Bronchial epithelial cell (primary cell): ENCODE results near the gene GSS. TPM values are rescaled to one million over a fixed set of nuclear protein-coding genes. Genes with fewer than 3 reads are reported as not detected.

Experiments
- DNase-seq: peaks from one replicate; pipeline ENCODE4 v3.0.0-alpha.2; 2010; ENCODE audit warnings: low read depth
- FAIRE-seq: peaks from 2 replicates; lab custom pipeline; 2011; peaks lifted over from hg19 to GRCh38; lab: Jason Lieb, UNC
- H3K27me3 ChIP-seq: 2 replicates; pipeline ENCODE4 v1.5.1; 2011; ENCODE audit warnings: low read length; ENCODE audit not compliant: control insufficient read depth, insufficient read depth
- H3K36me3 ChIP-seq: 2 replicates; pipeline ENCODE4 v1.5.1; 2011; ENCODE audit warnings: low read length; ENCODE audit not compliant: control insufficient read depth, insufficient read depth
- H3K4me3 ChIP-seq: 2 replicates; pipeline ENCODE4 v1.5.1; 2011; ENCODE audit warnings: mild to moderate bottlenecking, low read depth, low read length, control low read depth
- total RNA-seq: library from RNA; depleted of rRNA; stranded (reverse); fragments of >200 nt; gene quantifications from 2 replicates; pipeline ENCODE4 v1.2.1, GENCODE V29; 2014
- TF ChIP-seq, protein P1 (sequence below): IDR thresholded peaks from 2 replicates; pipeline ENCODE4 v1.5.1; 2011; ENCODE audit warnings: mild to moderate bottlenecking, moderate library complexity, low read length, control low read depth, inconsistent platforms; ENCODE audit not compliant: insufficient read depth, severe bottlenecking

Gene GSS
- total RNA-seq, 1 donor from 2014 or later, result 105 TPM

DNA sequence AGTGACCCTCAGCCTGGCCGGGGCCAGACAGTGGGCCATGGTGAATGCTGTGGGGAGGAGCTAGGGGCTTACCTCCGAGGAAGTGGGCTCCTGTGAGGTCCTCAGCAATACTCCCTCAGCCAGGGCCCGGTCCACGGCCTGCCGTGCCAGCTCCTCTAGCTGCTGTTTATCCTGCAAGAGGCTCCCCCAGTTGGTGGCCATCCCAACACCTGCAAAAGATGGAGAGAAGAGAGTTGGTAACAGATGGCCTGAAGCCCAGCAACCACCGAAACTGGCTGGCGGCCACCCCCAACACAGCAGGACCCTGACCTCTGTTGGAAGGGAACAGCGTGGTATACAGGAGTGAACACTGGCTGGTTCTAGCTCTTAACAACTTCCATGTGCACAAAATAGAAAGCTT, 4.0 kb downstream of the GSS start:
- FAIRE-seq (no peak), DNase-seq (no peak)
- Histone ChIP-seq H3K27me3 (no peaks in the 10 kb centered on the region), H3K36me3 (peaks cover 8% of the 10 kb centered on the region), H3K4me3 (no peak overlapping the region)
- TF ChIP-seq, protein P1, sequence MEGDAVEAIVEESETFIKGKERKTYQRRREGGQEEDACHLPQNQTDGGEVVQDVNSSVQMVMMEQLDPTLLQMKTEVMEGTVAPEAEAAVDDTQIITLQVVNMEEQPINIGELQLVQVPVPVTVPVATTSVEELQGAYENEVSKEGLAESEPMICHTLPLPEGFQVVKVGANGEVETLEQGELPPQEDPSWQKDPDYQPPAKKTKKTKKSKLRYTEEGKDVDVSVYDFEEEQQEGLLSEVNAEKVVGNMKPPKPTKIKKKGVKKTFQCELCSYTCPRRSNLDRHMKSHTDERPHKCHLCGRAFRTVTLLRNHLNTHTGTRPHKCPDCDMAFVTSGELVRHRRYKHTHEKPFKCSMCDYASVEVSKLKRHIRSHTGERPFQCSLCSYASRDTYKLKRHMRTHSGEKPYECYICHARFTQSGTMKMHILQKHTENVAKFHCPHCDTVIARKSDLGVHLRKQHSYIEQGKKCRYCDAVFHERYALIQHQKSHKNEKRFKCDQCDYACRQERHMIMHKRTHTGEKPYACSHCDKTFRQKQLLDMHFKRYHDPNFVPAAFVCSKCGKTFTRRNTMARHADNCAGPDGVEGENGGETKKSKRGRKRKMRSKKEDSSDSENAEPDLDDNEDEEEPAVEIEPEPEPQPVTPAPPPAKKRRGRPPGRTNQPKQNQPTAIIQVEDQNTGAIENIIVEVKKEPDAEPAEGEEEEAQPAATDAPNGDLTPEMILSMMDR, result no peak

DNA sequence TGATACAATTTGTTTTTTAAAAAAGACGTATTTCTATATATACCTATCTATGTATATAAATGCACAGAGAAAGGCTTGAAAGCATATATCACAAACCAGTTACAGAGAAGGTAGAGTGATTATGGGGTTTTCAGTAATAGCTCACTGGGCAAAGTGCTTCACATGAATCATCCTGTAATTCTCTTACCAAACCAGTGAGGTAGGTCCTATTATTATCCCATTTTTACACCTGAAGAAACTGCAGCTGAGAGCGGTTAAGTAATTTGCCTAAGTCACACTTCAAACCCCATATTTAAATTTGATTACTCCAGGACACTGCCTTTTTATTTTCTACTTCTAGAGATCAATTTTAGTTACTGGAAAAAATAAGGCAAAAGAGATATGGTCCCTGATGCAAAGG, 4.4 kb downstream of the GSS start:
- DNase-seq (peak; percentile 65), FAIRE-seq (no peak)
- TF ChIP-seq, protein P1, result no peak
- no peak overlapping the region for H3K4me3 ChIP-seq
- H3K36me3 ChIP-seq, result peaks cover 8% of the 10 kb centered on the region
- H3K27me3 ChIP-seq, result no peaks in the 10 kb centered on the region

DNA sequence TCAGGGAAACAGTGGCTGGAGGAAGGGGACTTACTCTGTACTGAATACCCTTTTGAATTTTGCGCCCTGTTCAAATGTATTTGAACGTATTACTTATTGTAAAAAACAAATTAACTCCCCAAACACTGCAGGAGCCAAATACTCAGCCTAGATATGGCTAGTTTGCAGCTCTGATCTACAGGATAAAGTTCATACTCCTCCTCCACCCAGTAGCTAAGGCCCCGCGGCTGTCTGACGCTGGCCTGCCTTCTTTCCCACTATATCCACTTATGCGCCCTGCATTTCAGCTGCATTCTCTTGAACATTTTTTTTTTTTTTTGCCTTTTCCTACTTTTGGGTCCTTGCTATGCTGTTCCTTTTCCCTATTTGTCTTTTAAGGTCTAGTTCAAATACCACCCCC, 6.5 kb downstream of the GSS start:
- Histone ChIP-seq H3K4me3 (no peak overlapping the region), H3K36me3 (peaks cover 10% of the 10 kb centered on the region), H3K27me3 (no peaks in the 10 kb centered on the region)
- FAIRE-seq (no peak), DNase-seq (no peak)
- TF ChIP-seq, protein P1, result no peak

DNA sequence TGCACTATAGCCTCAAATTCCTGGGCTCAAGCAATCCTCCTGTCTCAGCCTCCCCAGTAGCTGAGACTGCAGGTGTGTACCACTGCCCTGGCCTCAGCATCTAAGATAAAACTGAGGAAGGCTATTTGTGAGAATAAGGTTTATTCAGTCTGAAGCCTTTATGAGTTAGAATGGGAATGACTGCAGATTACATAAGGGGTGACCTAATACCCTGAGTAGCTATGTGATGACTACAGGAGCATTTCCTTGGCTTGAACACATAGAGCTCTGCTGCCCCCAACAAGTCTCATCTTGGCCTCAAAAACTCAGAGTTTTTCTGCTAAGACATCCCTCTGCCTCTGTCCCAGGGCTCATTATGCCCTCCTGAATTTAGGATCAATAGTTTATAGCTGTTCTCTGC, 7.6 kb downstream of the GSS start:
- Histone ChIP-seq H3K4me3 (no peak overlapping the region), H3K36me3 (peaks cover 8% of the 10 kb centered on the region), H3K27me3 (no peaks in the 10 kb centered on the region)
- TF ChIP-seq, protein P1, result peak; percentile 19
- FAIRE-seq (no peak), DNase-seq (peak; percentile 90)

DNA sequence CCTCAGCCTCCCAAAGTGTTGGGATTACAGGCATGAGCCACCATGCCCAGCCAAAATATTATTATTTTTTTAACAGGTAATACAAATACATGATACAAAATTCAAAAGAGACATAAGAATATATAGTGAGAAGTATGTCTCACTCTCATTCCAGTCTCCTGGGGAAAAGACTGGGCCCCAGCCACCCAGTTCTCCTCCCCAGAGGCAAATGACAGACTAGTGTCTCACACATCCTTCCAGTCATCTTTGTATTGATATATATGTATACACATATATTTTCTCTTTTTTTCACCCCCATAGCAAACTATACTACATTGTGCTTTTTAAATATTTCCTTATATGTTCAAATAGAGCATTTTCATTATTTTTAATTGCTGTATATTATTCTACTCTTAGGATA, 8.3 kb downstream of the GSS start:
- H3K27me3 ChIP-seq, result no peaks in the 10 kb centered on the region
- DNase-seq, result no peak
- FAIRE-seq, result no peak
- TF ChIP-seq, protein P1, result no peak
- peaks cover 13% of the 10 kb centered on the region for H3K36me3 ChIP-seq
- no peak overlapping the region for H3K4me3 ChIP-seq

DNA sequence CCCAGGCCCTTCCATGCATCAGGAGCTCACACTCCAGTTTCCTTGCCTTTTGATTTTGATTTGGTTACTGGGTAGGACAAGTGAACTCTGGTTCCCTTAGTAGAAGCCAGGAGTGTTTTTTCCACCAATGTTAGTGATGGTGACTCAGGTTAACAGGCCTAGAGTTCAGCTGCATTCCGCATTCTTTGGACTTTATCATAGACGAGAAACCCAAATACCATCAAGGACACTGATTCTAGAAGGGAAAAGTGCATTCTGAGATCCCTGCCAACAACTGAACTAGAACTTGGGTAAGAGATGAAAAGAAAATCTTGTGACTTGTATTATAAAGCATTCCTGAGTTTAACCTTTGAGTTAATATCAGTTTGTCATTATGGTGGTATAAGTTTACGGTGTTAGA, 8.9 kb downstream of the GSS start:
- FAIRE-seq (no peak), DNase-seq (no peak)
- TF ChIP-seq, protein P1, result no peak
- Histone ChIP-seq H3K36me3 (peaks cover 16% of the 10 kb centered on the region), H3K27me3 (no peaks in the 10 kb centered on the region), H3K4me3 (no peak overlapping the region)
